Natural killer cell (primary cell): ENCODE results near the gene DOCK1. TPM values are rescaled to one million over a fixed set of nuclear protein-coding genes. Genes with fewer than 3 reads are reported as not detected.

Experiments used
- ATAC-seq, 3 donors: fragments of 150-1000 bp in 2 of 3; fragments of 200-7000 bp in 1 of 3; cut with Tn5 transposase; 1 replicate in 1 of 3; 2 replicates in 2 of 3; pipeline ENCODE4 v1.10.0; 2021; ENCODE audit warnings: mild to moderate bottlenecking in 2 of 3, moderate library complexity in 2 of 3
- DNase-seq, 2 donors: peaks; one replicate each; pipeline versions ENCODE4 v3.0.0 to v3.0.0-alpha.2; 2013 to 2021; ENCODE audit warnings: mixed read lengths in 1 of 2
- H3K27ac ChIP-seq: one replicate; pipeline ENCODE4 v1.5.1; 2013; ENCODE audit warnings: mild to moderate bottlenecking, low read length
- H3K27me3 ChIP-seq: one replicate; pipeline ENCODE4 v1.6.1; 2013; ENCODE audit warnings: low read length; ENCODE audit not compliant: control insufficient read depth, insufficient read depth
- H3K36me3 ChIP-seq: one replicate; pipeline ENCODE4 v1.6.1; 2013; ENCODE audit warnings: low read length; ENCODE audit not compliant: control insufficient read depth, insufficient read depth
- H3K4me1 ChIP-seq: one replicate; pipeline ENCODE4 v1.6.1; 2013; ENCODE audit warnings: low read length; ENCODE audit not compliant: control insufficient read depth, insufficient read depth
- H3K4me3 ChIP-seq: one replicate; pipeline ENCODE4 v1.5.1; 2013; ENCODE audit warnings: low read length
- H3K9me3 ChIP-seq: one replicate; pipeline ENCODE4 v1.6.1; 2013; ENCODE audit warnings: low read length; ENCODE audit not compliant: control insufficient read depth, insufficient read depth
- H3K27ac Mint-ChIP-seq, 2 donors: one replicate each; pipeline ENCODE4 v1.8.0; 2022; ENCODE audit warnings: mild to moderate bottlenecking in 2 of 2, mixed read lengths in 2 of 2, moderate library complexity in 1 of 2
- H3K27me3 Mint-ChIP-seq, 2 donors: one replicate each; pipeline ENCODE4 v1.8.0; 2022; ENCODE audit warnings: low read depth in 2 of 2, mixed read lengths in 2 of 2
- H3K36me3 Mint-ChIP-seq: one replicate; pipeline ENCODE4 v1.8.0; 2022; ENCODE audit warnings: mixed read lengths
- H3K4me1 Mint-ChIP-seq, 2 donors: one replicate each; pipeline ENCODE4 v1.8.0; 2022; ENCODE audit warnings: mixed read lengths in 2 of 2
- H3K4me3 Mint-ChIP-seq: one replicate; pipeline ENCODE4 v1.8.0; 2022; ENCODE audit warnings: mild to moderate bottlenecking, moderate library complexity, mixed read lengths
- H3K9me3 Mint-ChIP-seq, 2 donors: one replicate each; pipeline ENCODE4 v1.8.0; 2022; ENCODE audit warnings: mixed read lengths in 2 of 2
- WGBS: methylation state at CpG from one replicate; pipeline ENCODE4 v1.1.7; 2013; ENCODE audit warnings: missing lambda C conversion rate; ENCODE audit not compliant: insufficient coverage; 5-methylcytosine and 5-hydroxymethylcytosine counted together
- intact Hi-C: fragments of 100-400 bp; cut with micrococcal nuclease; formaldehyde crosslinking; loops from one replicate; pipeline ENCODE4 v1.14.2; 2022
- total RNA-seq, 4 donors: library from RNA; stranded (reverse); fragments of 120-200 nt in 1 of 4; gene quantifications; one replicate each; pipeline versions ENCODE4 v1.2.3 to v1.2.4, GENCODE V29; 2013 to 2022
- TF ChIP-seq, protein P1 (sequence below): fragments of 200-600 bp; IDR thresholded peaks from one replicate; pipeline ENCODE4 v1.8.0; 2022; ENCODE audit warnings: antibody characterized with exemption

DOCK1 gene
- total RNA-seq, 3 donors from 2014 or later (not counting 1 experiment from before 2014, with no cell fraction given): 0.07 to 0.12 (median 0.08) TPM

DNA sequence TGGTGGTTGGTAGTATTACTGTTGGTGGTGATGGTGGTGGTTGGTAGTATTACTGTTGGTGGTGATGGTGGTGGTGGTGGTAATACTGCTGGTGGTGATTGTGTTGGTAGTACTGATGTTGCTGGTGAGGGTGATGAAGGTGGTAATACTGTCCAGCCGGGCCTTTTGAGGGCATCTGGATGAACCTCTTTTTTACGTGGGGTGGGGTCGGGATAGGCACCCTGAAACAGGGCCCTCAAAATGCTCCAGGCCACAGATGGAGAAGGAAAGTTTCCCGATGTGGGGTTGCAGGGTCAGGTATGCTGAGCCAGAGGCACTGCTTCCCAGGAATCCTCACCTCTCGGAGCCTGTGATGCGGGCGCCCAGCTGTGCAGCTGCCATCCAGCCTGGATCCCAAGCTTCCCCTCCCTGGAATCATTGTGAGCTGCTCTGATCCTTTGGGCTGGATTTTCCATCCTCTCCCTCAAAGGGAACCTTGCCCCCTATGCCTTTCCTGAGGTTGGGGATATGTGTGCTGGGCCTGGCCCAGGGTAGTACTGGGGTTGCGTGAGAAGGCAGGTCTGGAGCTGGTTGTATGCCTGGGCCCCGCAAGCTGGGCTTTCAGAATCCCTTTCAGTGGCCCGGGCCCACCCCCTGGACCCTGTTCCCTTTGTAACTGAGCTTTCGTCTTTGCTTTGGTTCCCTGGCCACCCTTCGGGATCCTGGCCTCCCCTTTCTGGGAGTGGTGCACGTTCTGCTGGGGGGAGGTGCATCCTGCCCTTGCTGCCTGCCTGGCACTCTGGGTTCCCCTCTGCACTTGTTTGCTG is 43.3 kb downstream of the DOCK1 start:
- H3K36me3 ChIP-seq: no peaks in the 10 kb centered on the region
- no peak overlapping the region for H3K4me3 ChIP-seq
- no peak for DNase-seq
- no peaks in the 10 kb centered on the region for H3K9me3 Mint-ChIP-seq
- H3K9me3 ChIP-seq: peaks cover 10% of the 10 kb centered on the region
- peaks cover 0 to 2% of the 10 kb centered on the region in 2 donors for H3K27me3 Mint-ChIP-seq
- ATAC-seq: no peak
- H3K27ac Mint-ChIP-seq: no peak overlapping the region
- TF ChIP-seq, protein P1, sequence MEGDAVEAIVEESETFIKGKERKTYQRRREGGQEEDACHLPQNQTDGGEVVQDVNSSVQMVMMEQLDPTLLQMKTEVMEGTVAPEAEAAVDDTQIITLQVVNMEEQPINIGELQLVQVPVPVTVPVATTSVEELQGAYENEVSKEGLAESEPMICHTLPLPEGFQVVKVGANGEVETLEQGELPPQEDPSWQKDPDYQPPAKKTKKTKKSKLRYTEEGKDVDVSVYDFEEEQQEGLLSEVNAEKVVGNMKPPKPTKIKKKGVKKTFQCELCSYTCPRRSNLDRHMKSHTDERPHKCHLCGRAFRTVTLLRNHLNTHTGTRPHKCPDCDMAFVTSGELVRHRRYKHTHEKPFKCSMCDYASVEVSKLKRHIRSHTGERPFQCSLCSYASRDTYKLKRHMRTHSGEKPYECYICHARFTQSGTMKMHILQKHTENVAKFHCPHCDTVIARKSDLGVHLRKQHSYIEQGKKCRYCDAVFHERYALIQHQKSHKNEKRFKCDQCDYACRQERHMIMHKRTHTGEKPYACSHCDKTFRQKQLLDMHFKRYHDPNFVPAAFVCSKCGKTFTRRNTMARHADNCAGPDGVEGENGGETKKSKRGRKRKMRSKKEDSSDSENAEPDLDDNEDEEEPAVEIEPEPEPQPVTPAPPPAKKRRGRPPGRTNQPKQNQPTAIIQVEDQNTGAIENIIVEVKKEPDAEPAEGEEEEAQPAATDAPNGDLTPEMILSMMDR: no peak
- no peak overlapping the region for H3K27ac ChIP-seq
- intact Hi-C loops: no loop called here
- H3K27me3 ChIP-seq: no peaks in the 10 kb centered on the region
- no peaks in the 10 kb centered on the region for H3K4me1 Mint-ChIP-seq
- no peak overlapping the region for H3K4me3 Mint-ChIP-seq
- H3K4me1 ChIP-seq: no peaks in the 10 kb centered on the region
- no peaks in the 10 kb centered on the region for H3K36me3 Mint-ChIP-seq
- 94% methylated on average over 13 of the region's 13 CpGs for WGBS

DNA sequence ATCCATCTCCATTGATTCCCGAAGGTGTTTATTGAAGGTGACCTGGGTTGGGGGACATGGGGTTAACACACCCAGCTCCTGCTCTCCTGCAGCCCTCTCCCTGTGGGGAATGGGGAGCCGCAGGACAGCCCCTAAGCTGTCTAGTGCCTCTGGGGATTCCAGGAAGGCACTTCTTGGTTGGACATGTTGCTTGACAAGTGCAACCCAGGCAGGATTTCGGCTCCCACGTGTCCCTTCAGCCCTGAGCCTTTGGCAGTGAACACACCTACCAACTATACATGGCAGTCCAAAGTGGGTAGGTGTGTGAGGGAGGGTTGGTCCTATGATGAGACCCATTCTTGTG is 43.9 kb downstream of the DOCK1 start:
- H3K36me3 ChIP-seq: no peaks in the 10 kb centered on the region
- Mint-ChIP-seq H3K4me3 (no peak overlapping the region), H3K27ac (no peak overlapping the region), H3K4me1 (no peaks in the 10 kb centered on the region), H3K36me3 (no peaks in the 10 kb centered on the region), H3K27me3 (peaks cover 0 to 2% of the 10 kb centered on the region in 2 donors), H3K9me3 (no peaks in the 10 kb centered on the region)
- intact Hi-C loops: no loop called here
- H3K27ac ChIP-seq: no peak overlapping the region
- TF ChIP-seq, protein P1: no peak
- no peaks in the 10 kb centered on the region for H3K27me3 ChIP-seq
- DNase-seq (no peak), ATAC-seq (no peak)
- 89% methylated on average over 3 of the region's 4 CpGs for WGBS
- H3K4me1 ChIP-seq: no peaks in the 10 kb centered on the region
- H3K4me3 ChIP-seq: no peak overlapping the region
- peaks cover 10% of the 10 kb centered on the region for H3K9me3 ChIP-seq

DNA sequence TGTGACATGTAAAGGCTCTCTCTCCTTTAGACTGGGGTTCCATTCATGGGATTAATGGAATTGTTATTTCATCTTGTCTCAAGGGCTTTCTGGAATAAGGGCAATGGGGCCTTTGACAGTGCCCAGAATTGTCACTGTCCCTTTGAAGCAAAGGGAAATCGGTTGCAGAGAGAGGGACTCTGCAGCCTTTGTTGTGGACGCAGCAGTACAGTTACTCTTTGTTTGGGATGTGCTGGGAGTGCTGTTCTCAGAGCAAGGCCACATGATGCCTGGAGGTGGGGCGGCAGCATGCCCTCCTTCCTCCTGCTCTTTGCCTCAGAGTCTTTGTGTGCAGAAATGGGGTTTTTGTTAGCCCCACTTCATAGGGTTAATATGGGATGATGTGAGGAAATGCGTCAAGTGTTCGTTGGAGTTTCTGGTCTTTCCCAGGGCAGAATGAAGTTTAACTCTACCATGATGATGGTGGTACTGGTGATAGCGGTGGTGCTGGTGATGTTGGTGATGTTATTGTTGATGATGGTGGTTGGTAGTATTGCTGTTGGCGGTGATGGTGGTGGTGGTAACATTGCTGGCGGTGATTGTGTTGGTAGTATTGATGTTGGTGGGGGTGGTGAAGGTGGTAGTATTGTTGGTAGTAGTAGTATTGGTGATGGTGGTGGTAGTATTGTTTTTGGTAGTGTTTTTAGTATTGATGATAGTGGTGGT is 45.3 kb downstream of the DOCK1 start:
- H3K4me1 ChIP-seq: no peaks in the 10 kb centered on the region
- Mint-ChIP-seq H3K36me3 (no peaks in the 10 kb centered on the region), H3K4me1 (no peaks in the 10 kb centered on the region), H3K4me3 (no peak overlapping the region), H3K27me3 (no peaks in the 10 kb centered on the region), H3K27ac (no peak overlapping the region), H3K9me3 (no peaks in the 10 kb centered on the region)
- H3K27me3 ChIP-seq: no peaks in the 10 kb centered on the region
- H3K36me3 ChIP-seq: no peaks in the 10 kb centered on the region
- ATAC-seq (no peak), DNase-seq (no peak)
- WGBS: 96% methylated on average over 8 of the region's 8 CpGs
- no peak overlapping the region for H3K27ac ChIP-seq
- peaks cover 10% of the 10 kb centered on the region for H3K9me3 ChIP-seq
- TF ChIP-seq, protein P1: no peak
- intact Hi-C loops: no loop called here
- H3K4me3 ChIP-seq: no peak overlapping the region
